H1 (cell line): ENCODE measurements around the gene PRKG2. TPM values are rescaled to one million over a fixed set of nuclear protein-coding genes. Genes with fewer than 3 reads are reported as not detected.

Experiments
- CTCF ChIA-PET: fragments of 300-600 bp; sonication (Branson Sonifier 250); formaldehyde crosslinking; loops from one replicate; lab custom pipeline; 2021; ENCODE audit not compliant: partially characterized antibody; lab: Charles Lee
- POLR2A ChIA-PET: fragments of 300-600 bp; sonication (Branson Sonifier 250); formaldehyde crosslinking; loops from one replicate; lab custom pipeline; 2021; ENCODE audit warnings: inconsistent platforms; ENCODE audit not compliant: partially characterized antibody; lab: Charles Lee
- DNase-seq, 2 experiments: peaks; one replicate each; pipeline versions ENCODE4 v3.0.0 to v3.0.0-alpha.2; 2010 to 2022; ENCODE audit warnings: low spot score in 2 of 2, low read depth in 1 of 2, mixed read lengths in 1 of 2
- FAIRE-seq: peaks from 2 replicates; lab custom pipeline; 2011; peaks lifted over from hg19 to GRCh38; lab: Jason Lieb, UNC
- H2AFZ ChIP-seq: 2 replicates; pipeline ENCODE4 v1.8.1; 2012; ENCODE audit warnings: low read length, inconsistent platforms
- H2AK5ac ChIP-seq: 2 replicates; pipeline ENCODE4 v1.6.1; 2013; ENCODE audit warnings: low read depth, low read length
- H2BK120ac ChIP-seq: replicated peaks from 2 replicates; pipeline ENCODE3; 2013; ENCODE audit warnings: low read depth, low read length, inconsistent platforms
- H2BK12ac ChIP-seq: 2 replicates; pipeline ENCODE4 v1.6.1; 2013; ENCODE audit warnings: low read depth, low read length
- H2BK15ac ChIP-seq: 2 replicates; pipeline ENCODE4 v1.6.1; 2013; ENCODE audit warnings: low read length
- H2BK20ac ChIP-seq: 2 replicates; pipeline ENCODE4 v1.6.1; 2013; ENCODE audit warnings: low read length
- H2BK5ac ChIP-seq: 2 replicates; pipeline ENCODE4 v1.6.1; 2013; ENCODE audit warnings: low read depth, low read length
- H3K14ac ChIP-seq: 2 replicates; pipeline ENCODE4 v1.6.1; 2013; ENCODE audit warnings: inconsistent platforms; ENCODE audit not compliant: insufficient read length
- H3K18ac ChIP-seq: 2 replicates; pipeline ENCODE4 v1.6.1; 2013; ENCODE audit warnings: low read length; ENCODE audit errors: extremely low read depth
- H3K23ac ChIP-seq: 2 replicates; pipeline ENCODE4 v1.6.1; 2013; ENCODE audit warnings: inconsistent platforms; ENCODE audit not compliant: insufficient read length
- H3K23me2 ChIP-seq: 2 replicates; pipeline ENCODE4 v1.6.1; 2013; ENCODE audit warnings: low read depth, low read length
- H3K27ac ChIP-seq: 2 replicates; pipeline ENCODE4 v1.6.1; 2011; ENCODE audit warnings: low read depth, low read length, inconsistent platforms
- H3K27me3 ChIP-seq, 4 experiments: replicated peaks in 1 of 4; 1 replicate in 1 of 4; 2 replicates in 3 of 4; pipeline versions ENCODE4 v1.6.1 to v1.8.1; 2011 to 2013; ENCODE audit warnings: low read length in 3 of 4, mild to moderate bottlenecking in 3 of 4, inconsistent platforms in 2 of 4, mixed read lengths in 2 of 4, moderate library complexity in 1 of 4; ENCODE audit not compliant: control insufficient read depth in 3 of 4, insufficient read depth in 3 of 4; ENCODE audit errors: extremely low read depth in 1 of 4
- H3K36me3 ChIP-seq, 4 experiments: 2 replicates each; pipeline versions ENCODE4 v1.6.1 to v1.8.1; 2011 to 2013; ENCODE audit warnings: mild to moderate bottlenecking in 4 of 4, low read length in 3 of 4, moderate library complexity in 2 of 4, control low read depth in 1 of 4, inconsistent platforms in 1 of 4; ENCODE audit not compliant: insufficient read depth in 4 of 4, control insufficient read depth in 2 of 4
- H3K4ac ChIP-seq: replicated peaks from 2 replicates; pipeline ENCODE3; 2013; ENCODE audit warnings: low read length, low read depth, mixed read lengths, inconsistent platforms; ENCODE audit not compliant: insufficient read length
- H3K4me1 ChIP-seq, 4 experiments: replicated peaks in 1 of 4; 1 replicate in 1 of 4; 2 replicates in 3 of 4; pipeline versions ENCODE4 v1.6.1 to v1.8.1; 2011 to 2013; ENCODE audit warnings: low read length in 3 of 4, inconsistent platforms in 2 of 4, mixed read lengths in 1 of 4; ENCODE audit not compliant: insufficient read depth in 4 of 4, control insufficient read depth in 3 of 4
- H3K4me2 ChIP-seq, 2 experiments: 2 replicates each; pipeline versions ENCODE4 v1.6.1 to v1.8.1; 2011 to 2013; ENCODE audit warnings: low read depth in 2 of 2, low read length in 2 of 2, control low read depth in 1 of 2, inconsistent platforms in 1 of 2, mild to moderate bottlenecking in 1 of 2; ENCODE audit not compliant: insufficient read depth in 1 of 2
- H3K4me3 ChIP-seq, 4 experiments: fragments of 200-600, 300-600 bp in 1 of 4; sonication (generic), shearing (Covaris generic), sonication (Bioruptor Twin) in 1 of 4; 2 replicates each; pipeline versions ENCODE4 v1.5.1 to v1.8.1; 2011 to 2016; ENCODE audit warnings: low read length in 4 of 4, low read depth in 3 of 4, control low read depth in 2 of 4, inconsistent platforms in 2 of 4, mild to moderate bottlenecking in 2 of 4, mixed read lengths in 1 of 4, moderate library complexity in 1 of 4; ENCODE audit not compliant: insufficient read depth in 2 of 4; ENCODE audit errors: extremely low read depth in 1 of 4
- H3K56ac ChIP-seq: replicated peaks from 2 replicates; pipeline ENCODE3; 2013; ENCODE audit warnings: low read depth, mild to moderate bottlenecking, mixed read lengths, low read length, inconsistent platforms; ENCODE audit not compliant: insufficient read length
- H3K79me1 ChIP-seq: 2 replicates; pipeline ENCODE4 v1.6.1; 2013; ENCODE audit warnings: low read depth, low read length, control low read depth
- H3K79me2 ChIP-seq, 2 experiments: 2 replicates each; pipeline versions ENCODE4 v1.6.1 to v1.8.1; 2012 to 2013; ENCODE audit warnings: low read length in 2 of 2, mild to moderate bottlenecking in 2 of 2, inconsistent platforms in 1 of 2; ENCODE audit not compliant: insufficient read depth in 2 of 2, control insufficient read depth in 1 of 2
- H3K9ac ChIP-seq, 4 experiments: replicated peaks in 1 of 4; 1 replicate in 1 of 4; 2 replicates in 3 of 4; pipeline versions ENCODE4 v1.6.1 to v1.8.1; 2011 to 2013; ENCODE audit warnings: low read depth in 3 of 4, low read length in 3 of 4, control low read depth in 2 of 4, mild to moderate bottlenecking in 2 of 4, moderate library complexity in 2 of 4, inconsistent platforms in 1 of 4; ENCODE audit errors: extremely low read depth in 1 of 4
- H3K9me3 ChIP-seq, 2 experiments: 2 replicates each; pipeline versions ENCODE4 v1.6.1 to v1.8.1; 2012 to 2013; ENCODE audit warnings: mild to moderate bottlenecking in 2 of 2, moderate library complexity in 2 of 2, control low read depth in 1 of 2, inconsistent platforms in 1 of 2, low read depth in 1 of 2, low read length in 1 of 2, mixed read lengths in 1 of 2; ENCODE audit not compliant: insufficient read depth in 2 of 2
- H4K20me1 ChIP-seq, 2 experiments: replicated peaks in 1 of 2; 2 replicates each; pipeline versions ENCODE3 to v1.8.1; 2011 to 2013; ENCODE audit warnings: inconsistent platforms in 2 of 2, low read length in 2 of 2, mild to moderate bottlenecking in 1 of 2; ENCODE audit not compliant: insufficient read depth in 2 of 2, control insufficient read depth in 1 of 2
- H4K5ac ChIP-seq: 2 replicates; pipeline ENCODE4 v1.6.1; 2013; ENCODE audit warnings: low read length, low read depth, mixed read lengths, inconsistent platforms; ENCODE audit not compliant: insufficient read length
- H4K8ac ChIP-seq: 2 replicates; pipeline ENCODE4 v1.8.0; 2013; ENCODE audit warnings: mild to moderate bottlenecking, moderate library complexity, low read length, inconsistent platforms; ENCODE audit not compliant: insufficient read depth; ENCODE audit errors: extremely low read depth
- H4K91ac ChIP-seq: replicated peaks from 2 replicates; pipeline ENCODE3; 2013; ENCODE audit warnings: low read length, mixed read lengths, inconsistent platforms; ENCODE audit not compliant: insufficient read length
- WGBS, 2 experiments: shearing (Covaris generic) in 1 of 2; methylation state at CpG; one replicate each; pipeline versions ENCODE4 v1.1.6 to v1.1.7; 2013 to 2015; ENCODE audit warnings: low lambda C conversion rate in 2 of 2, mixed read lengths in 2 of 2, inconsistent platforms in 1 of 2, low coverage in 1 of 2, missing lambda C conversion rate in 1 of 2; ENCODE audit not compliant: insufficient replicate concordance in 2 of 2, insufficient coverage in 1 of 2, insufficient read length in 1 of 2; ENCODE audit errors: extremely low coverage in 1 of 2, missing lambda C conversion rate in 1 of 2; 5-methylcytosine and 5-hydroxymethylcytosine counted together
- polyA plus RNA-seq, 7 experiments: library from polyadenylated mRNA; depleted of rRNA in 3 of 7; stranded (reverse) in 5 of 7; unstranded in 2 of 7; fragments of >200 nt in 5 of 7; fragments of 200-250 nt in 2 of 7; gene quantifications; 1 replicate in 5 of 7; 2 replicates in 1 of 7; 4 replicates in 1 of 7; pipeline versions ENCODE4 v1.2.1 to v1.2.3, GENCODE V29; 2011 to 2013; ENCODE audit warnings: missing spikeins in 2 of 7, mixed read lengths in 2 of 7
- total RNA-seq: library from RNA; stranded (reverse); fragmentation: NEBNext Ultra II Directional; extraction: Animal tissue kit (Norgen Biotek cat#: 25700); gene quantifications from 2 replicates; pipeline ENCODE4 v1.2.1, GENCODE V29; 2021

The PRKG2 gene
- total and polyA plus RNA-seq, 2 of the 8 experiments (the other 6 are each of a cell fraction or from before 2014, with no cell fraction given) = 0.45 to 1.2 TPM

DNA sequence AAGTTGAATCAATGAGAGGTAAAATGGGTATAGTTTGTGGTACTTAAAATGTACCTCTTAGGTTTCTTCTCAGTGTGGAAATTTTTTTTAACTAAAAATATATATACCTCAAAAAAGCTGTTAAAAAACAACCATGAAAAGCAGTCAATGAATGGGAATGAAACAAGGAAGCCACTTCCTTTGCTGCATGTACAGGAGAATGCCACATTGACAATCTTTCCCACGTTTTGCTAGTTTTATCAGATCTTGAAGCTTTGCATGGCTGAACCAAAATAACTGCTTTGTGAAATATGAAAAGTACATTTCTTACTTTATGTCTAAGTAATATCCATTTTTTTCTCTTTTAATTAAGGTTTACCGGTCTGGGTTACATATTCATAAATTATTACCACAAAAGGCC, 71.8 kb downstream of the PRKG2 start:
- no peak overlapping the region for H4K91ac ChIP-seq
- no peak overlapping the region for H3K14ac ChIP-seq
- no peaks in the 10 kb centered on the region for H3K23me2 ChIP-seq
- H3K79me2 ChIP-seq = no peaks in the 10 kb centered on the region
- 89% methylated on average over 2 of the region's 2 CpGs; no CpG with 5 or more reads in 1 of the 2 experiments for WGBS, 2 experiments
- no peak overlapping the region for H2BK20ac ChIP-seq
- no peak overlapping the region for H2AFZ ChIP-seq
- H3K56ac ChIP-seq = no peak overlapping the region
- no peak overlapping the region for H2AK5ac ChIP-seq
- no peak overlapping the region for H3K9ac ChIP-seq
- FAIRE-seq = no peak
- no peak overlapping the region for H4K8ac ChIP-seq
- no peak overlapping the region for H3K4me2 ChIP-seq
- H2BK12ac ChIP-seq = no peak overlapping the region
- ChIA-PET POLR2A (no interaction called here), CTCF (interaction anchor here (1.0 kb wide), 1 partner anchor 74 kb away, joined by 3 read pairs; no protein-coding TSS in a partner anchor)
- no peaks in the 10 kb centered on the region for H3K36me3 ChIP-seq
- H2BK15ac ChIP-seq = no peak overlapping the region
- no peaks in the 10 kb centered on the region for H3K4me1 ChIP-seq
- H3K4ac ChIP-seq = no peak overlapping the region
- H4K20me1 ChIP-seq = no peaks in the 10 kb centered on the region
- no peak overlapping the region for H3K4me3 ChIP-seq
- no peak overlapping the region for H3K23ac ChIP-seq
- no peaks in the 10 kb centered on the region for H3K79me1 ChIP-seq
- no peaks in the 10 kb centered on the region for H3K27me3 ChIP-seq
- DNase-seq = no peak
- H2BK120ac ChIP-seq = no peak overlapping the region
- H3K27ac ChIP-seq = no peak overlapping the region
- no peak overlapping the region for H3K18ac ChIP-seq
- no peak overlapping the region for H2BK5ac ChIP-seq
- no peak overlapping the region for H4K5ac ChIP-seq
- no peaks in the 10 kb centered on the region for H3K9me3 ChIP-seq
